BE2C (cell line): Measurements from ENCODE around the gene PITRM1.

Source experiments
- DNase-seq: peaks from one replicate; pipeline ENCODE4 v3.0.0-alpha.2; 2020
- H3K27me3 ChIP-seq: fragments of 250-450 bp; sonication (Bioruptor Pico); 2 replicates; pipeline ENCODE4 v1.5.1; 2020; ENCODE audit warnings: mild to moderate bottlenecking
- H3K36me3 ChIP-seq: fragments of 250-450 bp; sonication (Bioruptor Pico); 2 replicates; pipeline ENCODE4 v1.5.1; 2020; ENCODE audit warnings: mild to moderate bottlenecking
- H3K4me1 ChIP-seq: fragments of 250-450 bp; sonication (Bioruptor Pico); 2 replicates; pipeline ENCODE4 v1.5.1; 2020
- H3K4me3 ChIP-seq: 2 replicates; pipeline ENCODE4 v1.5.1; 2011; ENCODE audit warnings: low read depth, low read length
- H3K9me3 ChIP-seq: fragments of 250-450 bp; sonication (Bioruptor Pico); 2 replicates; pipeline ENCODE4 v1.5.1; 2020
- TF ChIP-seq, protein P1 (sequence below): IDR thresholded peaks from 2 replicates; pipeline ENCODE4 v1.5.1; 2012; ENCODE audit warnings: mild to moderate bottlenecking, low read depth, low read length

The PITRM1 gene

DNA sequence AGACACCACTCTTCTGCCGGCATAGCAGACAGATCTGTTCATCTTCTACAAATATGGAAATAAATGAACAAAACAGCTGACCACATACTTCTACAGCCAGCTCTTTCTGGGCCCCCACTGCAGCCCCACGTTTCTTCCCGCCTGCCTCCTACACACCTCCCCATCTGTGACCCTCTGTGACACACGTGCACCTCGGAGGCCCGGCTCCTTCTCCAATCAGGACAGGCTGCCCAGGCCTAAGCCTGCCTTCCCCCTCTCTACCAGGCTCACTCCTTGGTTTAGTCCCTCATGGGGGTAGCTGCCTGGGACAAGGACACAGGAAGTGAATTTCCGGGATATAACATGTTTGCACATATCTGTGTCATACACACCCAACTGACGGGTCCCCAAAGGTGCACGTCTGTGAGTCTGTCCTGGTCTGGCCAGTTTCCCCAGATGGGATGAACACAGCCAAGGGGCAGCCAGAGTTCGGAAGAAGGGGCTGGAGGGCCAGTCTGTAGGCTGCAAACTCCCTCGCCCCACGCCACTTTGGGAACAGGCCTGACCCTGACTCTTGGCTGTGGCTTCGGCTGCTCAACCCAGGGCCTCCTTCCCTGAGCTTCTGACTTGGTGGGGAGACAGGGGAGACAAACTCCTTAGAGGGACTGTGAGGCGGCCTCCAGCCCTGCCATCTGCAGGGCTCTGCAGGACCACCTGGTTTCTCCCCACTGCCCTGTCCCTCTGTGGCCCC lies 30.3 kb downstream of the PITRM1 start:
- Histone ChIP-seq H3K27me3 (no peaks in the 10 kb centered on the region), H3K4me1 (no peaks in the 10 kb centered on the region; the same call in 1 of the 2 replicates), H3K36me3 (peaks cover 16% of the 10 kb centered on the region), H3K9me3 (no peaks in the 10 kb centered on the region), H3K4me3 (no peak overlapping the region)
- TF ChIP-seq, protein P1, sequence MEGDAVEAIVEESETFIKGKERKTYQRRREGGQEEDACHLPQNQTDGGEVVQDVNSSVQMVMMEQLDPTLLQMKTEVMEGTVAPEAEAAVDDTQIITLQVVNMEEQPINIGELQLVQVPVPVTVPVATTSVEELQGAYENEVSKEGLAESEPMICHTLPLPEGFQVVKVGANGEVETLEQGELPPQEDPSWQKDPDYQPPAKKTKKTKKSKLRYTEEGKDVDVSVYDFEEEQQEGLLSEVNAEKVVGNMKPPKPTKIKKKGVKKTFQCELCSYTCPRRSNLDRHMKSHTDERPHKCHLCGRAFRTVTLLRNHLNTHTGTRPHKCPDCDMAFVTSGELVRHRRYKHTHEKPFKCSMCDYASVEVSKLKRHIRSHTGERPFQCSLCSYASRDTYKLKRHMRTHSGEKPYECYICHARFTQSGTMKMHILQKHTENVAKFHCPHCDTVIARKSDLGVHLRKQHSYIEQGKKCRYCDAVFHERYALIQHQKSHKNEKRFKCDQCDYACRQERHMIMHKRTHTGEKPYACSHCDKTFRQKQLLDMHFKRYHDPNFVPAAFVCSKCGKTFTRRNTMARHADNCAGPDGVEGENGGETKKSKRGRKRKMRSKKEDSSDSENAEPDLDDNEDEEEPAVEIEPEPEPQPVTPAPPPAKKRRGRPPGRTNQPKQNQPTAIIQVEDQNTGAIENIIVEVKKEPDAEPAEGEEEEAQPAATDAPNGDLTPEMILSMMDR: no peak
- DNase-seq: no peak

GRCh38 chr10:3141351-3142005 lies 31.1 kb downstream of the PITRM1 start:
- Histone ChIP-seq H3K4me1 (no peaks in the 10 kb centered on the region; the same call in 1 of the 2 replicates), H3K4me3 (no peak overlapping the region), H3K27me3 (no peaks in the 10 kb centered on the region), H3K9me3 (no peaks in the 10 kb centered on the region), H3K36me3 (peaks cover 18% of the 10 kb centered on the region)
- TF ChIP-seq, protein P1: no peak
- DNase-seq: no peak

- H3K4me1 ChIP-seq: no peaks in the 10 kb centered on the region; the same call in 1 of the 2 replicates
- H3K27me3 ChIP-seq: no peaks in the 10 kb centered on the region
- H3K36me3 ChIP-seq: peaks cover 26% of the 10 kb centered on the region
Observed at GRCh38 chr10:3140280-3140679, 32.3 kb downstream of the PITRM1 start.

GRCh38 chr10:3139216-3139910 lies 33.2 kb downstream of the PITRM1 start:
- Histone ChIP-seq H3K4me1 (no peaks in the 10 kb centered on the region), H3K27me3 (no peaks in the 10 kb centered on the region), H3K36me3 (peaks cover 23% of the 10 kb centered on the region), H3K9me3 (no peaks in the 10 kb centered on the region), H3K4me3 (no peak overlapping the region)
- DNase-seq: no peak
- TF ChIP-seq, protein P1: no peak

More at GRCh38 chr10:3140280-3140679, 32.3 kb downstream of the PITRM1 start:
- Histone ChIP-seq H3K9me3 (no peaks in the 10 kb centered on the region), H3K4me3 (no peak overlapping the region)
- DNase-seq: no peak
- TF ChIP-seq, protein P1: no peak

DNA sequence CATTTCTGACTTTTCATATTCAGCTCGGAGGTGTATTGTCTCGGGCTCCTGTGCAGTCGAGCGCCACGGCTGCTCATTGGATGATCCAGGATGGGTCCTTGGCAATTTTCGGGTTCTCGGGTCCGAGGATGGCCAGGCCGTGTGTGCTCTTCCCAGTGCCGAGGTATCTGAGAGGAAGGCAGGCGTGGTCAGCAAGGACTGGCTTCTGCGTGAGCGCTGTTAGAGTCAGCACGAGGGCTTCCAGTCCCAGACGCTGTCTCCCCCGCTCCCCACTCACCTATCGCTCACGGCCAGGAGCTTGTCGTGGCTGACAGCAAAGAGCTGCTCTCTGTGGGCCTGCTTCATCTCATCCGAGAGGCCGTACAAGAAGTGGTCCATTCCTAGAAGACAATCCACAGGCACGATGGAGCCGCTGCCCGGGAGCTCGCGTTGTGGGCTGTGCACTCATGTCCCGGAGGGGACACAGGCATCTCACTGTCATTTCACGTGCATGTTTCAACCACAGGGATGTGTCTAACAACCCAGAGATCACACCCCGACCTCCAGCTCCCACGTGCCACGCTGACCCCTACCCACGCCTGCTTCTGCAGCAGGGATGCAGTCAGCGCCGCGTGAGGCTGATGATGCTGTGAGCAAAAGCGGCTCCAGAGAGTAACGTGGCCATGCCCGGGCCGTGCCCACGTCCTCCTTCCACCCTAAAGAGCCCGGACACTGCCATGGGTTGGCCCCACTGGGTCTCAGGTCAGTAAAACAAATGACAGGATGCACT lies 34.4 kb downstream of the PITRM1 start:
- Histone ChIP-seq H3K36me3 (peaks cover 23% of the 10 kb centered on the region), H3K27me3 (no peaks in the 10 kb centered on the region), H3K4me1 (no peaks in the 10 kb centered on the region), H3K4me3 (no peak overlapping the region), H3K9me3 (no peaks in the 10 kb centered on the region)
- TF ChIP-seq, protein P1: no peak
- no peak for DNase-seq
